GM23338 (cell line): ENCODE data around the gene ZBTB45. TPM values are rescaled to one million over a fixed set of nuclear protein-coding genes. Genes with fewer than 3 reads are reported as not detected.
"Not testable (repeated sequence)": the region's sequence is repeated elsewhere in the genome, so short reads cannot be mapped to it uniquely, and the experiment has no call there.

ENCODE experiments used
- ATAC-seq: fragments of 200-7000 bp; cut with Tn5 transposase; 3 replicates; pipeline ENCODE4 v1.9.1; 2020
- DNase-seq: peaks from one replicate; pipeline ENCODE4 v3.0.0-alpha.2; 2015; ENCODE audit warnings: low spot score
- H2AFZ ChIP-seq: fragments of 200-600 bp; sonication (generic); 2 replicates; pipeline ENCODE4 v1.8.0; 2016; ENCODE audit warnings: antibody characterized with exemption, mild to moderate bottlenecking, moderate library complexity
- H3F3A ChIP-seq: fragments of 200-600 bp; sonication (generic); replicated peaks from 2 replicates; pipeline ENCODE4 v1.8.0; 2017; ENCODE audit warnings: antibody characterized with exemption, mixed run types, low read depth
- H3K27ac ChIP-seq: fragments of 200-600 bp; sonication (generic); 2 replicates; pipeline ENCODE4 v1.6.1; 2016; ENCODE audit warnings: low read depth
- H3K27me3 ChIP-seq: fragments of 200-600 bp; sonication (generic); 2 replicates; pipeline ENCODE4 v1.8.0; 2016; ENCODE audit warnings: mild to moderate bottlenecking, mixed run types, moderate library complexity; ENCODE audit not compliant: insufficient read depth
- H3K36me3 ChIP-seq: fragments of 200-600 bp; sonication (generic); 2 replicates; pipeline ENCODE4 v1.8.0; 2016; ENCODE audit warnings: mild to moderate bottlenecking; ENCODE audit not compliant: insufficient read depth
- H3K4me1 ChIP-seq: fragments of 200-600 bp; sonication (generic); 2 replicates; pipeline ENCODE4 v1.8.0; 2016; ENCODE audit warnings: mild to moderate bottlenecking, moderate library complexity; ENCODE audit not compliant: insufficient read depth
- H3K4me2 ChIP-seq: fragments of 200-600 bp; sonication (generic); 2 replicates; pipeline ENCODE4 v1.7.1; 2017; ENCODE audit warnings: mixed run types
- H3K4me3 ChIP-seq: fragments of 200-600 bp; sonication (generic); 2 replicates; pipeline ENCODE4 v1.6.1; 2016; ENCODE audit warnings: mixed run types
- H3K79me2 ChIP-seq: fragments of 200-600 bp; sonication (generic); replicated peaks from 2 replicates; pipeline ENCODE4 v1.8.0; 2017; ENCODE audit warnings: mild to moderate bottlenecking; ENCODE audit not compliant: insufficient read depth
- H3K9me2 ChIP-seq: fragments of 200-600 bp; sonication (generic); 2 replicates; pipeline ENCODE4 v1.8.0; 2017; ENCODE audit not compliant: insufficient read depth
- H4K20me1 ChIP-seq: fragments of 200-600 bp; sonication (generic); replicated peaks from 2 replicates; pipeline ENCODE4 v1.8.0; 2017; ENCODE audit warnings: mild to moderate bottlenecking; ENCODE audit not compliant: insufficient read depth
- H3K27ac Mint-ChIP-seq: 2 replicates; pipeline ENCODE4 v1.8.0; 2020; ENCODE audit warnings: inconsistent platforms, mild to moderate bottlenecking, moderate library complexity, mixed read lengths
- H3K27me3 Mint-ChIP-seq: 3 replicates; pipeline ENCODE4 v1.8.0; 2022; ENCODE audit warnings: low read depth, mild to moderate bottlenecking, moderate library complexity, mixed read lengths, inconsistent platforms; ENCODE audit not compliant: insufficient read depth, poor library complexity
- H3K36me3 Mint-ChIP-seq: 3 replicates; pipeline ENCODE4 v1.8.0; 2021; ENCODE audit warnings: low read depth, mild to moderate bottlenecking, inconsistent platforms, moderate library complexity, mixed read lengths
- H3K4me1 Mint-ChIP-seq: 3 replicates; pipeline ENCODE4 v1.8.0; 2020; ENCODE audit warnings: mild to moderate bottlenecking, inconsistent platforms, mixed read lengths
- H3K4me3 Mint-ChIP-seq: 3 replicates; pipeline ENCODE4 v1.8.0; 2021; ENCODE audit warnings: moderate library complexity, mild to moderate bottlenecking, inconsistent platforms, mixed read lengths
- H3K9me3 Mint-ChIP-seq: 3 replicates; pipeline ENCODE4 v1.8.0; 2020; ENCODE audit warnings: moderate library complexity, mild to moderate bottlenecking, inconsistent platforms, mixed read lengths
- CREB1 ChIP-seq: fragments of 250-450 bp; sonication (Bioruptor Pico); IDR thresholded peaks from 2 replicates; pipeline ENCODE4 v1.5.0; 2020; ENCODE audit warnings: low read depth, mild to moderate bottlenecking, moderate library complexity
- EZH2 ChIP-seq: fragments of 200-600 bp; sonication (generic); IDR thresholded peaks from one replicate; pipeline ENCODE4 v1.8.0; 2017; ENCODE audit warnings: antibody characterized with exemption, mild to moderate bottlenecking, low read depth; ENCODE audit not compliant: unreplicated experiment
- EZH2phosphoT487 ChIP-seq: fragments of 200-600 bp; sonication (generic); IDR thresholded peaks from one replicate; pipeline ENCODE4 v1.8.1; 2018; ENCODE audit warnings: antibody characterized with exemption; ENCODE audit not compliant: unreplicated experiment
- STAT1 ChIP-seq: IDR thresholded peaks from one replicate; pipeline ENCODE4 v1.6.1; 2016; ENCODE audit warnings: antibody characterized with exemption; ENCODE audit not compliant: unreplicated experiment
- ZNF331 ChIP-seq: fragments of 250-450 bp; sonication (Bioruptor Pico); IDR thresholded peaks from 2 replicates; pipeline ENCODE4 v1.5.0; 2020; ENCODE audit warnings: low read depth, mild to moderate bottlenecking, moderate library complexity
- polyA plus RNA-seq: library from polyadenylated mRNA; unstranded; fragments of >200 nt; fragmentation: Nextera tagmentation; extraction: Ambion mirVana; gene quantifications from 2 replicates; pipeline ENCODE4 v1.2.1, GENCODE V29; 2016
- total RNA-seq: library from RNA; depleted of rRNA; stranded (reverse); fragments of >200 nt; shearing (Covaris generic); gene quantifications from 2 replicates; pipeline ENCODE4 v1.2.3, GENCODE V29; 2014
- TF ChIP-seq, protein P1 (sequence below), 2 experiments: fragments of 200-600 bp in 1 of 2; sonication (generic) in 1 of 2; conservative IDR thresholded peaks; 2 replicates each; pipeline versions ENCODE4 v1.5.1 to v1.6.1; 2016 to 2017; ENCODE audit warnings: antibody characterized with exemption in 2 of 2, low read depth in 2 of 2, mild to moderate bottlenecking in 2 of 2, moderate library complexity in 1 of 2
- TF ChIP-seq, protein P2 (sequence below): fragments of 250-450 bp; sonication (Bioruptor Pico); IDR thresholded peaks from 2 replicates; pipeline ENCODE4 v1.5.0; 2020; ENCODE audit warnings: mild to moderate bottlenecking, moderate library complexity
- TF ChIP-seq, protein P3 (sequence below): IDR thresholded peaks from one replicate; pipeline ENCODE4 v1.6.1; 2018; ENCODE audit warnings: antibody characterized with exemption; ENCODE audit not compliant: unreplicated experiment

ZBTB45 gene
- total and polyA plus RNA-seq, 2 experiments from 2014 or later = 9.5 to 10.4 TPM

DNA sequence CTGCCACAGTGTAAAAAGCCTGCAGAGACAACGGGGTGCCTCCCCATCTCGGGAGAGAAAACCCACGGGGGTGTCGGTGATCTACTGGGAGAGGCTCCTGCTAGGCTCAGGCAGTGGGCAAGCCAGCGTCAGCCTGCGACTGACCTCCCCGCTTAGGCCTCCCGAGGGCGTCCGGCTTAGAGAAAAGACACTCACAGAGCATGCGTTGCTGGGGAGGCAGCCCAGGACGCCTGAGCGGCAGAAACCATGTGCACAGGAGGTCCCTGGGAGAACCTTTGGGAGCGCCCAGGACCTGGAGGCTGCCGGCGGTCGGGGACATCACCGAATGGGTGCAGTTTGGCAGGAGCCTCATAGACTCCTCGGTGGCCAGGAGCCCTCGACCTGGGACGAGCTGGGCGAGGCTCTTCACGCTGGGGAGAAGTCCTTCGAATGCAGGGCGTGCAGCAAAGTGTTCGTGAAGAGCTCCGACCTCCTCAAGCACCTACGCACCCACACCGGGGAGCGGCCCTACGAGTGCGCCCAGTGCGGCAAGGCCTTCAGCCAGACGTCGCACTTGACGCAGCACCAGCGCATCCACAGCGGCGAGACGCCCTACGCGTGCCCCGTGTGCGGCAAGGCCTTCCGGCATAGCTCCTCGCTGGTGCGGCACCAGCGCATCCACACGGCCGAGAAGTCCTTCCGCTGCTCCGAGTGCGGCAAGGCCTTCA, 48.6 kb downstream of the ZBTB45 start:
- not testable (repeated sequence) for H3K27ac ChIP-seq, H3K9me2 ChIP-seq, H3K4me2 ChIP-seq, DNase-seq, H3K27me3 ChIP-seq, H3K27ac Mint-ChIP-seq, H3K4me1 ChIP-seq, H3K9me3 Mint-ChIP-seq, H3K4me3 Mint-ChIP-seq, H3K79me2 ChIP-seq, ATAC-seq, H3K36me3 ChIP-seq, H4K20me1 ChIP-seq, H2AFZ ChIP-seq, H3K4me3 ChIP-seq
- peaks cover 20% of the 10 kb centered on the region for H3K27me3 Mint-ChIP-seq
- peaks cover 22% of the 10 kb centered on the region for H3K4me1 Mint-ChIP-seq
- peaks cover 15% of the 10 kb centered on the region for H3F3A ChIP-seq
- peaks cover 15% of the 10 kb centered on the region for H3K36me3 Mint-ChIP-seq

DNA sequence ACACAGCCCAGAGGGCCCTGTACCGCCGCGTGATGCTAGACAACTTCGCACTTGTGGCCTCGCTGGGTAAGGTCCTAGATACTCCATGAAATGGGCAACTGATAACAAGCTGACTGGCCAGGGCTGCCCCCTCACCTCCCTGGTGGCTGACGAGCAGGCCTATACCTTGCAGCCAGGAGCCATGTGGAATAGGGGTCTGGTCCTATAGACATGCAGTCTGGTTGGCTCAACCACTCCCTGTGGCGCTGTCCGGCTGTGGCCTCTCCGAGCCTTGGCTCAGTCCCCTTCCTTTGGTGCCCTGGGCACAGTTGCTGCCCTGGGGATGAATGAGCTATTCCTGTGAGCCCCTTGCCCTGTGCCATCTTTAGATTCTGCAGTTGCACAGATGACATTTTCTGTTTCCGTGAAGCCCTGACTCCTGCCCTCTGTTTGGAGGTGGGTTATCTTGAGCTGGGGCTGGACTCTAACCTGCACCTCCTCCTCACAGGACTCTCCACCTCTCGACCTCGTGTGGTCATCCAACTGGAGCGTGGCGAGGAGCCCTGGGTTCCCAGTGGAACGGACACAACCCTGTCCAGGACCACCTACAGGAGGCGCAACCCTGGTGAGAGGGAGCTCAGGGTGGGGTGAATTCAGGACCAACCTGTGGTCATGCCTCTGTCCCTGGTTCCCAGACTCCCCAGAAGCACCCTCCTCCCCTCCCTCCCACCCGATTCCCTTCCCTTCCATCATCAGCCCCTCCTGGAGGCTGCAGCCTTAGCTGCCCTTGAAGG, 50.2 kb downstream of the ZBTB45 start:
- H3K27me3 ChIP-seq = peaks cover 11% of the 10 kb centered on the region
- H3K9me3 Mint-ChIP-seq = no peaks in the 10 kb centered on the region
- H3K27ac ChIP-seq = no peak overlapping the region
- H3K4me1 ChIP-seq = peaks cover 4% of the 10 kb centered on the region
- H3K9me2 ChIP-seq = no peaks in the 10 kb centered on the region
- no peaks in the 10 kb centered on the region for H3K36me3 ChIP-seq
- no peak for ATAC-seq
- H3K27me3 Mint-ChIP-seq = peaks cover 16% of the 10 kb centered on the region
- no peak overlapping the region for H3K4me3 ChIP-seq
- H3K4me3 Mint-ChIP-seq = peak overlapping the region; percentile 71; the same call in 1 of the 3 replicates
- H3K79me2 ChIP-seq = no peaks in the 10 kb centered on the region
- H3K36me3 Mint-ChIP-seq = peaks cover 15% of the 10 kb centered on the region
- peaks cover 16% of the 10 kb centered on the region; the same call in 2 of the 3 replicates for H3K4me1 Mint-ChIP-seq
- H3K27ac Mint-ChIP-seq = no peak overlapping the region
- no peaks in the 10 kb centered on the region for H4K20me1 ChIP-seq
- no peak overlapping the region for H2AFZ ChIP-seq
- H3K4me2 ChIP-seq = no peak overlapping the region
- DNase-seq = no peak
- peaks cover 7% of the 10 kb centered on the region for H3F3A ChIP-seq
- TF ChIP-seq, protein P1, sequence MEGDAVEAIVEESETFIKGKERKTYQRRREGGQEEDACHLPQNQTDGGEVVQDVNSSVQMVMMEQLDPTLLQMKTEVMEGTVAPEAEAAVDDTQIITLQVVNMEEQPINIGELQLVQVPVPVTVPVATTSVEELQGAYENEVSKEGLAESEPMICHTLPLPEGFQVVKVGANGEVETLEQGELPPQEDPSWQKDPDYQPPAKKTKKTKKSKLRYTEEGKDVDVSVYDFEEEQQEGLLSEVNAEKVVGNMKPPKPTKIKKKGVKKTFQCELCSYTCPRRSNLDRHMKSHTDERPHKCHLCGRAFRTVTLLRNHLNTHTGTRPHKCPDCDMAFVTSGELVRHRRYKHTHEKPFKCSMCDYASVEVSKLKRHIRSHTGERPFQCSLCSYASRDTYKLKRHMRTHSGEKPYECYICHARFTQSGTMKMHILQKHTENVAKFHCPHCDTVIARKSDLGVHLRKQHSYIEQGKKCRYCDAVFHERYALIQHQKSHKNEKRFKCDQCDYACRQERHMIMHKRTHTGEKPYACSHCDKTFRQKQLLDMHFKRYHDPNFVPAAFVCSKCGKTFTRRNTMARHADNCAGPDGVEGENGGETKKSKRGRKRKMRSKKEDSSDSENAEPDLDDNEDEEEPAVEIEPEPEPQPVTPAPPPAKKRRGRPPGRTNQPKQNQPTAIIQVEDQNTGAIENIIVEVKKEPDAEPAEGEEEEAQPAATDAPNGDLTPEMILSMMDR (conservative IDR thresholded peaks at IDR 0.05; ENCODE audit: low read depth in 2 of 2) = no peak
- no peak for TF ChIP-seq ZNF331 (CRISPR knock-in tag)
- TF ChIP-seq, protein P2, sequence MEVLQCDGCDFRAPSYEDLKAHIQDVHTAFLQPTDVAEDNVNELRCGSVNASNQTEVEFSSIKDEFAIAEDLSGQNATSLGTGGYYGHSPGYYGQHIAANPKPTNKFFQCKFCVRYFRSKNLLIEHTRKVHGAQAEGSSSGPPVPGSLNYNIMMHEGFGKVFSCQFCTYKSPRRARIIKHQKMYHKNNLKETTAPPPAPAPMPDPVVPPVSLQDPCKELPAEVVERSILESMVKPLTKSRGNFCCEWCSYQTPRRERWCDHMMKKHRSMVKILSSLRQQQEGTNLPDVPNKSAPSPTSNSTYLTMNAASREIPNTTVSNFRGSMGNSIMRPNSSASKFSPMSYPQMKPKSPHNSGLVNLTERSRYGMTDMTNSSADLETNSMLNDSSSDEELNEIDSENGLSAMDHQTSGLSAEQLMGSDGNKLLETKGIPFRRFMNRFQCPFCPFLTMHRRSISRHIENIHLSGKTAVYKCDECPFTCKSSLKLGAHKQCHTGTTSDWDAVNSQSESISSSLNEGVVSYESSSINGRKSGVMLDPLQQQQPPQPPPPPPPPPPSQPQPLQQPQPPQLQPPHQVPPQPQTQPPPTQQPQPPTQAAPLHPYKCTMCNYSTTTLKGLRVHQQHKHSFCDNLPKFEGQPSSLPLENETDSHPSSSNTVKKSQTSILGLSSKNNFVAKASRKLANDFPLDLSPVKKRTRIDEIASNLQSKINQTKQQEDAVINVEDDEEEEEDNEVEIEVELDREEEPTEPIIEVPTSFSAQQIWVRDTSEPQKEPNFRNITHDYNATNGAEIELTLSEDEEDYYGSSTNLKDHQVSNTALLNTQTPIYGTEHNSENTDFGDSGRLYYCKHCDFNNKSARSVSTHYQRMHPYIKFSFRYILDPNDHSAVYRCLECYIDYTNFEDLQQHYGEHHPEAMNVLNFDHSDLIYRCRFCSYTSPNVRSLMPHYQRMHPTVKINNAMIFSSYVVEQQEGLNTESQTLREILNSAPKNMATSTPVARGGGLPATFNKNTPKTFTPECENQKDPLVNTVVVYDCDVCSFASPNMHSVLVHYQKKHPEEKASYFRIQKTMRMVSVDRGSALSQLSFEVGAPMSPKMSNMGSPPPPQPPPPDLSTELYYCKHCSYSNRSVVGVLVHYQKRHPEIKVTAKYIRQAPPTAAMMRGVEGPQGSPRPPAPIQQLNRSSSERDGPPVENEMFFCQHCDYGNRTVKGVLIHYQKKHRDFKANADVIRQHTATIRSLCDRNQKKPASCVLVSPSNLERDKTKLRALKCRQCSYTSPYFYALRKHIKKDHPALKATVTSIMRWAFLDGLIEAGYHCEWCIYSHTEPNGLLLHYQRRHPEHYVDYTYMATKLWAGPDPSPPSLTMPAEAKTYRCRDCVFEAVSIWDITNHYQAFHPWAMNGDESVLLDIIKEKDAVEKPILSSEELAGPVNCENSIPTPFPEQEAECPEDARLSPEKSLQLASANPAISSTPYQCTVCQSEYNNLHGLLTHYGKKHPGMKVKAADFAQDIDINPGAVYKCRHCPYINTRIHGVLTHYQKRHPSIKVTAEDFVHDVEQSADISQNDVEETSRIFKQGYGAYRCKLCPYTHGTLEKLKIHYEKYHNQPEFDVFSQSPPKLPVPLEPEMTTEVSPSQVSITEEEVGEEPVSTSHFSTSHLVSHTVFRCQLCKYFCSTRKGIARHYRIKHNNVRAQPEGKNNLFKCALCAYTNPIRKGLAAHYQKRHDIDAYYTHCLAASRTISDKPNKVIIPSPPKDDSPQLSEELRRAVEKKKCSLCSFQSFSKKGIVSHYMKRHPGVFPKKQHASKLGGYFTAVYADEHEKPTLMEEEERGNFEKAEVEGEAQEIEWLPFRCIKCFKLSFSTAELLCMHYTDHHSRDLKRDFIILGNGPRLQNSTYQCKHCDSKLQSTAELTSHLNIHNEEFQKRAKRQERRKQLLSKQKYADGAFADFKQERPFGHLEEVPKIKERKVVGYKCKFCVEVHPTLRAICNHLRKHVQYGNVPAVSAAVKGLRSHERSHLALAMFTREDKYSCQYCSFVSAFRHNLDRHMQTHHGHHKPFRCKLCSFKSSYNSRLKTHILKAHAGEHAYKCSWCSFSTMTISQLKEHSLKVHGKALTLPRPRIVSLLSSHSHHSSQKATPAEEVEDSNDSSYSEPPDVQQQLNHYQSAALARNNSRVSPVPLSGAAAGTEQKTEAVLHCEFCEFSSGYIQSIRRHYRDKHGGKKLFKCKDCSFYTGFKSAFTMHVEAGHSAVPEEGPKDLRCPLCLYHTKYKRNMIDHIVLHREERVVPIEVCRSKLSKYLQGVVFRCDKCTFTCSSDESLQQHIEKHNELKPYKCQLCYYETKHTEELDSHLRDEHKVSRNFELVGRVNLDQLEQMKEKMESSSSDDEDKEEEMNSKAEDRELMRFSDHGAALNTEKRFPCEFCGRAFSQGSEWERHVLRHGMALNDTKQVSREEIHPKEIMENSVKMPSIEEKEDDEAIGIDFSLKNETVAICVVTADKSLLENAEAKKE (CRISPR knock-in tag) = no peak
- TF ChIP-seq CREB1 (CRISPR knock-in tag) = no peak
- no peak for TF ChIP-seq EZH2phosphoT487
- TF ChIP-seq, protein P3, sequence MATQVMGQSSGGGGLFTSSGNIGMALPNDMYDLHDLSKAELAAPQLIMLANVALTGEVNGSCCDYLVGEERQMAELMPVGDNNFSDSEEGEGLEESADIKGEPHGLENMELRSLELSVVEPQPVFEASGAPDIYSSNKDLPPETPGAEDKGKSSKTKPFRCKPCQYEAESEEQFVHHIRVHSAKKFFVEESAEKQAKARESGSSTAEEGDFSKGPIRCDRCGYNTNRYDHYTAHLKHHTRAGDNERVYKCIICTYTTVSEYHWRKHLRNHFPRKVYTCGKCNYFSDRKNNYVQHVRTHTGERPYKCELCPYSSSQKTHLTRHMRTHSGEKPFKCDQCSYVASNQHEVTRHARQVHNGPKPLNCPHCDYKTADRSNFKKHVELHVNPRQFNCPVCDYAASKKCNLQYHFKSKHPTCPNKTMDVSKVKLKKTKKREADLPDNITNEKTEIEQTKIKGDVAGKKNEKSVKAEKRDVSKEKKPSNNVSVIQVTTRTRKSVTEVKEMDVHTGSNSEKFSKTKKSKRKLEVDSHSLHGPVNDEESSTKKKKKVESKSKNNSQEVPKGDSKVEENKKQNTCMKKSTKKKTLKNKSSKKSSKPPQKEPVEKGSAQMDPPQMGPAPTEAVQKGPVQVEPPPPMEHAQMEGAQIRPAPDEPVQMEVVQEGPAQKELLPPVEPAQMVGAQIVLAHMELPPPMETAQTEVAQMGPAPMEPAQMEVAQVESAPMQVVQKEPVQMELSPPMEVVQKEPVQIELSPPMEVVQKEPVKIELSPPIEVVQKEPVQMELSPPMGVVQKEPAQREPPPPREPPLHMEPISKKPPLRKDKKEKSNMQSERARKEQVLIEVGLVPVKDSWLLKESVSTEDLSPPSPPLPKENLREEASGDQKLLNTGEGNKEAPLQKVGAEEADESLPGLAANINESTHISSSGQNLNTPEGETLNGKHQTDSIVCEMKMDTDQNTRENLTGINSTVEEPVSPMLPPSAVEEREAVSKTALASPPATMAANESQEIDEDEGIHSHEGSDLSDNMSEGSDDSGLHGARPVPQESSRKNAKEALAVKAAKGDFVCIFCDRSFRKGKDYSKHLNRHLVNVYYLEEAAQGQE = no peak
- TF ChIP-seq EZH2 = no peak
- TF ChIP-seq STAT1 = no peak
